AG08395 (cell line): Measurements from ENCODE around the gene VAV2.

ENCODE experiments used
- DNase-seq: peaks from one replicate; pipeline ENCODE4 v3.0.0; 2012; ENCODE audit warnings: mixed read lengths, low spot score

VAV2 gene

GRCh38 chr9:133739408-133740280 is 252.5 kb downstream of the VAV2 start:
- no peak for DNase-seq

GRCh38 chr9:133738640-133739225 is 253.4 kb downstream of the VAV2 start:
- DNase-seq = no peak

GRCh38 chr9:133737774-133738639 is 254.1 kb downstream of the VAV2 start, which contains the start of gene SARDH:
Gene SARDH (minus strand): TSS chr9:133738352. CDS start chr9:133734173, 4,179 bp downstream.
- DNase-seq = peak; percentile 80

- no peak for DNase-seq
Measured at GRCh38 chr9:133737071-133737773, 254.9 kb downstream of the VAV2 start.

GRCh38 chr9:133735931-133736330 is 256.2 kb downstream of the VAV2 start:
- DNase-seq = no peak

- no peak for DNase-seq
Measured at GRCh38 chr9:133735415-133735775, 256.7 kb downstream of the VAV2 start.

- DNase-seq = no peak
Measured at GRCh38 chr9:133734590-133735414, 257.3 kb downstream of the VAV2 start.

GRCh38 chr9:133733796-133734533 is 258.2 kb downstream of the VAV2 start:
- DNase-seq = no peak

- no peak for DNase-seq
Measured at GRCh38 chr9:133733421-133733795, 258.7 kb downstream of the VAV2 start.

- no peak for DNase-seq
Measured at GRCh38 chr9:133732639-133733408, 259.3 kb downstream of the VAV2 start.

- peak; percentile 85 for DNase-seq
Measured at GRCh38 chr9:133731876-133732638, 260.1 kb downstream of the VAV2 start.

- DNase-seq = no peak
Measured at GRCh38 chr9:133730994-133731715, 261.0 kb downstream of the VAV2 start.

GRCh38 chr9:133729617-133730281 is 262.4 kb downstream of the VAV2 start:
- no peak for DNase-seq

- DNase-seq = no peak
Measured at GRCh38 chr9:133728856-133729616, 263.1 kb downstream of the VAV2 start.

GRCh38 chr9:133727876-133728441 is 264.2 kb downstream of the VAV2 start:
- no peak for DNase-seq

GRCh38 chr9:133727277-133727875 is 264.7 kb downstream of the VAV2 start:
- DNase-seq = no peak
